GM23338 (cell line): Measurements from ENCODE around the gene SLC27A3. TPM values are rescaled to one million over a fixed set of nuclear protein-coding genes. Genes with fewer than 3 reads are reported as not detected.

ENCODE experiments used
- ATAC-seq: fragments of 200-7000 bp; cut with Tn5 transposase; 3 replicates; pipeline ENCODE4 v1.9.1; 2020
- DNase-seq: peaks from one replicate; pipeline ENCODE4 v3.0.0-alpha.2; 2015; ENCODE audit warnings: low spot score
- H2AFZ ChIP-seq: fragments of 200-600 bp; sonication (generic); 2 replicates; pipeline ENCODE4 v1.8.0; 2016; ENCODE audit warnings: antibody characterized with exemption, mild to moderate bottlenecking, moderate library complexity
- H3F3A ChIP-seq: fragments of 200-600 bp; sonication (generic); replicated peaks from 2 replicates; pipeline ENCODE4 v1.8.0; 2017; ENCODE audit warnings: antibody characterized with exemption, mixed run types, low read depth
- H3K27ac ChIP-seq: fragments of 200-600 bp; sonication (generic); 2 replicates; pipeline ENCODE4 v1.6.1; 2016; ENCODE audit warnings: low read depth
- H3K27me3 ChIP-seq: fragments of 200-600 bp; sonication (generic); 2 replicates; pipeline ENCODE4 v1.8.0; 2016; ENCODE audit warnings: mild to moderate bottlenecking, mixed run types, moderate library complexity; ENCODE audit not compliant: insufficient read depth
- H3K36me3 ChIP-seq: fragments of 200-600 bp; sonication (generic); 2 replicates; pipeline ENCODE4 v1.8.0; 2016; ENCODE audit warnings: mild to moderate bottlenecking; ENCODE audit not compliant: insufficient read depth
- H3K4me1 ChIP-seq: fragments of 200-600 bp; sonication (generic); 2 replicates; pipeline ENCODE4 v1.8.0; 2016; ENCODE audit warnings: mild to moderate bottlenecking, moderate library complexity; ENCODE audit not compliant: insufficient read depth
- H3K4me2 ChIP-seq: fragments of 200-600 bp; sonication (generic); 2 replicates; pipeline ENCODE4 v1.7.1; 2017; ENCODE audit warnings: mixed run types
- H3K4me3 ChIP-seq: fragments of 200-600 bp; sonication (generic); 2 replicates; pipeline ENCODE4 v1.6.1; 2016; ENCODE audit warnings: mixed run types
- H3K79me2 ChIP-seq: fragments of 200-600 bp; sonication (generic); replicated peaks from 2 replicates; pipeline ENCODE4 v1.8.0; 2017; ENCODE audit warnings: mild to moderate bottlenecking; ENCODE audit not compliant: insufficient read depth
- H3K9me2 ChIP-seq: fragments of 200-600 bp; sonication (generic); 2 replicates; pipeline ENCODE4 v1.8.0; 2017; ENCODE audit not compliant: insufficient read depth
- H4K20me1 ChIP-seq: fragments of 200-600 bp; sonication (generic); replicated peaks from 2 replicates; pipeline ENCODE4 v1.8.0; 2017; ENCODE audit warnings: mild to moderate bottlenecking; ENCODE audit not compliant: insufficient read depth
- H3K27ac Mint-ChIP-seq: 2 replicates; pipeline ENCODE4 v1.8.0; 2020; ENCODE audit warnings: inconsistent platforms, mild to moderate bottlenecking, moderate library complexity, mixed read lengths
- H3K27me3 Mint-ChIP-seq: 3 replicates; pipeline ENCODE4 v1.8.0; 2022; ENCODE audit warnings: low read depth, mild to moderate bottlenecking, moderate library complexity, mixed read lengths, inconsistent platforms; ENCODE audit not compliant: insufficient read depth, poor library complexity
- H3K36me3 Mint-ChIP-seq: 3 replicates; pipeline ENCODE4 v1.8.0; 2021; ENCODE audit warnings: low read depth, mild to moderate bottlenecking, inconsistent platforms, moderate library complexity, mixed read lengths
- H3K4me1 Mint-ChIP-seq: 3 replicates; pipeline ENCODE4 v1.8.0; 2020; ENCODE audit warnings: mild to moderate bottlenecking, inconsistent platforms, mixed read lengths
- H3K4me3 Mint-ChIP-seq: 3 replicates; pipeline ENCODE4 v1.8.0; 2021; ENCODE audit warnings: moderate library complexity, mild to moderate bottlenecking, inconsistent platforms, mixed read lengths
- H3K9me3 Mint-ChIP-seq: 3 replicates; pipeline ENCODE4 v1.8.0; 2020; ENCODE audit warnings: moderate library complexity, mild to moderate bottlenecking, inconsistent platforms, mixed read lengths
- CREB1 ChIP-seq: fragments of 250-450 bp; sonication (Bioruptor Pico); IDR thresholded peaks from 2 replicates; pipeline ENCODE4 v1.5.0; 2020; ENCODE audit warnings: low read depth, mild to moderate bottlenecking, moderate library complexity
- CTCF ChIP-seq, 2 experiments: fragments of 200-600 bp in 1 of 2; sonication (generic) in 1 of 2; conservative IDR thresholded peaks; 2 replicates each; pipeline versions ENCODE4 v1.5.1 to v1.6.1; 2016 to 2017; ENCODE audit warnings: antibody characterized with exemption in 2 of 2, low read depth in 2 of 2, mild to moderate bottlenecking in 2 of 2, moderate library complexity in 1 of 2
- ETS1 ChIP-seq: IDR thresholded peaks from 2 replicates; pipeline ENCODE4 v1.6.1; 2016; ENCODE audit warnings: antibody characterized with exemption
- EZH2 ChIP-seq: fragments of 200-600 bp; sonication (generic); IDR thresholded peaks from one replicate; pipeline ENCODE4 v1.8.0; 2017; ENCODE audit warnings: antibody characterized with exemption, mild to moderate bottlenecking, low read depth; ENCODE audit not compliant: unreplicated experiment
- EZH2phosphoT487 ChIP-seq: fragments of 200-600 bp; sonication (generic); IDR thresholded peaks from one replicate; pipeline ENCODE4 v1.8.1; 2018; ENCODE audit warnings: antibody characterized with exemption; ENCODE audit not compliant: unreplicated experiment
- JUNB ChIP-seq: IDR thresholded peaks from one replicate; pipeline ENCODE4 v1.6.1; 2016; ENCODE audit warnings: antibody characterized with exemption; ENCODE audit not compliant: unreplicated experiment
- NANOG ChIP-seq: IDR thresholded peaks from 2 replicates; pipeline ENCODE4 v1.6.1; 2016; ENCODE audit warnings: antibody characterized with exemption, borderline replicate concordance
- POLR2AphosphoS5 ChIP-seq: IDR thresholded peaks from 2 replicates; pipeline ENCODE4 v1.6.1; 2016; ENCODE audit warnings: antibody characterized with exemption, low read depth
- REST ChIP-seq: IDR thresholded peaks from one replicate; pipeline ENCODE4 v1.6.1; 2018; ENCODE audit warnings: antibody characterized with exemption; ENCODE audit not compliant: unreplicated experiment
- STAT1 ChIP-seq: IDR thresholded peaks from one replicate; pipeline ENCODE4 v1.6.1; 2016; ENCODE audit warnings: antibody characterized with exemption; ENCODE audit not compliant: unreplicated experiment
- ZNF114 ChIP-seq: fragments of 250-450 bp; sonication (Bioruptor Pico); IDR thresholded peaks from 2 replicates; pipeline ENCODE4 v1.5.0; 2020; ENCODE audit warnings: mild to moderate bottlenecking, moderate library complexity
- ZNF331 ChIP-seq: fragments of 250-450 bp; sonication (Bioruptor Pico); IDR thresholded peaks from 2 replicates; pipeline ENCODE4 v1.5.0; 2020; ENCODE audit warnings: low read depth, mild to moderate bottlenecking, moderate library complexity
- polyA plus RNA-seq: library from polyadenylated mRNA; unstranded; fragments of >200 nt; fragmentation: Nextera tagmentation; extraction: Ambion mirVana; gene quantifications from 2 replicates; pipeline ENCODE4 v1.2.1, GENCODE V29; 2016
- total RNA-seq: library from RNA; depleted of rRNA; stranded (reverse); fragments of >200 nt; shearing (Covaris generic); gene quantifications from 2 replicates; pipeline ENCODE4 v1.2.3, GENCODE V29; 2014

Gene SLC27A3
- total and polyA plus RNA-seq, 2 experiments from 2014 or later = 24.2 to 26.3 TPM

GRCh38 chr1:153776352-153776751, 1.1 kb downstream of the SLC27A3 start (continued):
- TF ChIP-seq CTCF (conservative IDR thresholded peaks at IDR 0.05; ENCODE audit: low read depth in 2 of 2) = no peak
- no peak for TF ChIP-seq EZH2
- TF ChIP-seq STAT1 = no peak
- no peak for TF ChIP-seq ETS1
- no peak for TF ChIP-seq CREB1 (CRISPR knock-in tag)
- TF ChIP-seq ZNF114 (CRISPR knock-in tag) = no peak
- TF ChIP-seq ZNF331 = no peak
- no peak for TF ChIP-seq JUNB
- TF ChIP-seq REST = no peak
- TF ChIP-seq EZH2phosphoT487 = no peak
- no peak for TF ChIP-seq POLR2AphosphoS5

- ATAC-seq = no peak
- H3K36me3 Mint-ChIP-seq = peaks cover 44% of the 10 kb centered on the region
- Histone ChIP-seq H3K79me2 (0 out of 2 replicates have a peak, but pooled peaks cover 7% of the 10 kb centered on the region), H3K36me3 (no peaks in the 10 kb centered on the region), H4K20me1 (no peaks in the 10 kb centered on the region), H2AFZ (no peak overlapping the region), H3K27ac (no peak overlapping the region), H3K4me1 (peaks cover 21% of the 10 kb centered on the region), H3F3A (peaks cover 19% of the 10 kb centered on the region), H3K4me3 (no peak overlapping the region), H3K9me2 (no peaks in the 10 kb centered on the region), H3K4me2 (peak overlapping the region; percentile 94), H3K27me3 (no peaks in the 10 kb centered on the region)
- H3K27me3 Mint-ChIP-seq = peaks cover 20% of the 10 kb centered on the region
- no peak overlapping the region for H3K27ac Mint-ChIP-seq
- no peak for DNase-seq
- no peaks in the 10 kb centered on the region for H3K9me3 Mint-ChIP-seq
- peaks cover 41% of the 10 kb centered on the region for H3K4me1 Mint-ChIP-seq
- peak overlapping the region; percentile 86 for H3K4me3 Mint-ChIP-seq
- no peak for TF ChIP-seq REST
- no peak for TF ChIP-seq ZNF114 (CRISPR knock-in tag)
- no peak for TF ChIP-seq ETS1
- no peak for TF ChIP-seq STAT1
- TF ChIP-seq NANOG = no peak
Observed at GRCh38 chr1:153776845-153777370, 1.7 kb downstream of the SLC27A3 start.
